GM10847 (cell line): Measurements from ENCODE around the gene EQTN.

Experiments used
- POLR2A ChIP-seq: IDR thresholded peaks from 2 replicates; pipeline ENCODE4 v1.6.1; 2011; ENCODE audit not compliant: insufficient read length; ENCODE audit errors: extremely low read depth

Gene EQTN

GRCh38 chr9:27328483-27328882 is 31.5 kb upstream of the EQTN start:
- no peak for TF ChIP-seq POLR2A

GRCh38 chr9:27311184-27311583 is 14.2 kb upstream of the EQTN start:
- no peak for TF ChIP-seq POLR2A

GRCh38 chr9:27310582-27310981 is 13.6 kb upstream of the EQTN start:
- no peak for TF ChIP-seq POLR2A

GRCh38 chr9:27308691-27309390 is 11.9 kb upstream of the EQTN start:
- no peak for TF ChIP-seq POLR2A

- no peak for TF ChIP-seq POLR2A
Measured at GRCh38 chr9:27304521-27304920, 7.6 kb upstream of the EQTN start.

- TF ChIP-seq POLR2A: no peak
Measured at GRCh38 chr9:27303219-27303618, 6.3 kb upstream of the EQTN start.

GRCh38 chr9:27293996-27294395 is 3.0 kb downstream of the EQTN start:
- no peak for TF ChIP-seq POLR2A

GRCh38 chr9:27292659-27293405 is 4.1 kb downstream of the EQTN start:
- no peak for TF ChIP-seq POLR2A

- no peak for TF ChIP-seq POLR2A
Measured at GRCh38 chr9:27291292-27291691, 5.7 kb downstream of the EQTN start.

- no peak for TF ChIP-seq POLR2A
Measured at GRCh38 chr9:27282269-27282668, 14.7 kb downstream of the EQTN start.

GRCh38 chr9:27280860-27281259 is 16.1 kb downstream of the EQTN start:
- no peak for TF ChIP-seq POLR2A

- TF ChIP-seq POLR2A: no peak
Measured at GRCh38 chr9:27280249-27280648, 16.7 kb downstream of the EQTN start.

GRCh38 chr9:27279611-27280010 is 17.3 kb downstream of the EQTN start:
- no peak for TF ChIP-seq POLR2A

- no peak for TF ChIP-seq POLR2A
Measured at GRCh38 chr9:27278374-27278773, 18.6 kb downstream of the EQTN start.

GRCh38 chr9:27276193-27277030 is 20.5 kb downstream of the EQTN start:
- TF ChIP-seq POLR2A: no peak

- no peak for TF ChIP-seq POLR2A
Measured at GRCh38 chr9:27273186-27273585, 23.8 kb downstream of the EQTN start.

- TF ChIP-seq POLR2A: no peak
Measured at GRCh38 chr9:27272103-27272502, 24.8 kb downstream of the EQTN start.
